Measurements from ENCODE around the gene PCDH15.

PCDH15 gene

GRCh38 chr10:54800741-54801421, at the start of gene PCDH15:
TSS of gene PCDH15 (minus strand) at chr10:54801231. CDS start at chr10:54664262, 136,969 bp downstream.
- DNase-seq = peak; percentile 0

DNA sequence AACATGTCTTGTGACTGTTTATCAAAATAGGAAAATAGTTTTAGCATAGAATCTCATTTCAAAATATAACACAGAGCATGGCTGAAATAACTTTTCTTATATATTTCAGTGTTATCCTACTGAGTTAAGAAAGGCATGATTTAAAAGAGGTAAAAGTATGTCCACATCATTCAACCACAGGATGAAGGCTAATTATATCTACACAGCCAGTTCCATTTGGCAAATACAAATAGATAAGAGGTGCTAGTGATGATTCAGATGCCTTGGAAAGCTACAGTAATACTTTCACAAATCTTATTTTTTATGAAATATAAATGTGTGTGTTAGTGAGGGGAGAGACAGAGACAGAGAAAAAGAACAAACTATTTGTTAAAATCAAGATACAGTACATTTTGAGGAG, 42.9 kb upstream of the PCDH15 start:
- DNase-seq = no peak

- DNase-seq = no peak
Observed at GRCh38 chr10:54843085-54843646, 42.1 kb upstream of the PCDH15 start.

- DNase-seq = no peak
Observed at GRCh38 chr10:54837479-54837878, 36.4 kb upstream of the PCDH15 start.

- DNase-seq = no peak
Observed at GRCh38 chr10:54833029-54833428, 32.0 kb upstream of the PCDH15 start.

DNA sequence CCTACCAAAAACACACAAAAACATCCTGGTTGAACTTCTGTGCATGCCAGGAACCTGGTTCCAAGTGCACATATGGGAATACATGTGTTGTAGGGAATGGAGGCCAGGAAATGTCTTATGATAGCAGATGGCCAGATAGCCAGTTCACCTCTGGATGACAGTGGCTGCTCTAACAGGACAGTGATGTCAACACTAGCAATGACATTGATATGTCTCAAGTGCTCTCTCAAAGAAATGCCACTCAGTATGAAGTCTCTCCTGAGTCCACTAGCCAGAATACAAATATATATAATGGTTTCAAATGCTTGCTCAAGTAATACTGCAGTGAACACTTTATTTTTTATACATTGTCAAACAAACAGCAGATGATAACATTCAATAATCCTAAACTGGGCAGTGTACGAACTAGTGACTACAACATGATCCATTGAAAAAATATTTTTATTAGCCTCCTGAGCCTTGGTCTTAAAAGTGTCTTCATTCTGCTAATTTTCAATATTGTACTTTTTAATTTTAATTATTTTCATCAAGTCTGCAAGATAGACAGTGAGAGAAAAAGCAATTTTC, 26.0 kb upstream of the PCDH15 start:
- no peak for DNase-seq

- DNase-seq = no peak
Observed at GRCh38 chr10:54815583-54815982, 14.6 kb upstream of the PCDH15 start.

- DNase-seq = no peak
Observed at GRCh38 chr10:54808186-54808935, 7.3 kb upstream of the PCDH15 start.

DNA sequence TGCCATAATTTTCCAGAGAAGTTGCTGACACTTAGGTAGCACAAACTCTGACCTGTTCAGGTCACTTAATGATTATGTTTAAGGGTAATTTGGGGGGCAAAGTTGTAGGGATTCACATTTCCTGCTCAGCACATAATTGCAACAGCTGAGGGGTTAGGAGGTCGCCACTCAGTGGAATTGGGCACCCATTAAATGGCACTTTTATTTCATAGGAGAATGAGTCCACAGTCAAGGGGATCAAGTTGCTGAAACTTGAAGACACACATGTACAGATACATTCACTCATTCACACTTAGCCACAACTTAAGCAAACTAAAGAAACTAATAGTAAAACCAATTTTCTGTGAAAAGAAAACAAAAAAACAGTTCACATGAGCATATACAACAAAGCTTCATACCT, 1.5 kb downstream of the PCDH15 start:
- DNase-seq = no peak

- DNase-seq = no peak
Observed at GRCh38 chr10:54797636-54798321, 3.3 kb downstream of the PCDH15 start.

DNA sequence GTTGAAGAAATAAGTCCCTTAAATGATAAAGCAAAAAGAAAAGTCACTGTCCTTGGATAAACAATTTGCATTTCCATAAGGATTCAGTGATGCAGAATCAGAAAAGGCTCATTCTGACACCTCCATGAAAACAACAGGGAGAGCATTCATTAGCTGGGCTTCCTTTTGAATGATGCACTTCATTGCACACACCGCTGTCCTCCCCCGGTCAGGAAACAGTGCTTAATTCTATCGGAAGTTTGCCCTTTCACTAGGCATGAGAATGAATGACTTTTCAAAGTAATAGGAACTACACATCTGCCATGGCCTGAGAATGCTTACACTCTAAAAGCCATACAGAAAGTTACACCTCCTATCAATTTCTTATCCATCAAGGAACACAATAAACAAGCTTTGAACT, 4.2 kb downstream of the PCDH15 start:
- DNase-seq = no peak

GRCh38 chr10:54776622-54777021, 24.4 kb downstream of the PCDH15 start:
- DNase-seq = no peak

- DNase-seq = no peak
Observed at GRCh38 chr10:54772468-54773122, 28.4 kb downstream of the PCDH15 start.

DNA sequence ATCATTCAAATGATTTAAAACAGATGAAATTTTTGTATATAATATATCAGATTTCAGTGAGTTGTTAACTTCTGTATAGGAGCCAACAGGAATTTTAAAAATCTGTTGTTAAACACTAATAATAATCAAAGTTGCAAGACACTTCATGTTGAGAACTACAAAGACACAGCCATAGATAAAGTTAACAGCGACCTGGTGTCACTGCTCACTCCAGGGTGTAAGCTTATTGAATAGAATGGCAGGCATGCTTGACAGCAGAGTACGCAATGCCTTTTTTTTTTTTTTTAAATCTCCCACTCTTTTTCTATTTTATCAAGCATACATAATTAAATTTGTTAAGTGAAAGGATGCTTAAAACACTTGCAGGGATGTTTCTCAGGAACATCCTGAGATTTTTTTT, 32.0 kb downstream of the PCDH15 start:
- DNase-seq = no peak

DNA sequence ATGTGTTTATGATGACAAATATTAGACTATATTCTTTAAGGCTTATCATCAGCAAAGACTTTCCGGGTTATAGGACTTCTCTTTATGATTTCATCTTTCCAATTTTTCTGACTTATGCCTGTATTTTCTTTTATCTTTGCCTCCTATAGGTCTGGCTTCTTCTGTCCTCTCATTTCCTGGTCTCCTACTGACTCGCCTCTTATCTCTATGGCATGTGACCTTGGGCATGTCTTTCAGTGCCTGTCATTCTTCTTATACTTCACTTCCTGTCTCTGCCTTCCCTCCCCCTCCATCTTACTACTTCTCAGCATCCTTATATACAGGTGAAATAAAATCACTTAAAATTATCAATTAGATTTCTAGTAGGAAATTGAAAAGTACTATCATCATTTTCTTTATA, 42.2 kb downstream of the PCDH15 start:
- DNase-seq = no peak

DNA sequence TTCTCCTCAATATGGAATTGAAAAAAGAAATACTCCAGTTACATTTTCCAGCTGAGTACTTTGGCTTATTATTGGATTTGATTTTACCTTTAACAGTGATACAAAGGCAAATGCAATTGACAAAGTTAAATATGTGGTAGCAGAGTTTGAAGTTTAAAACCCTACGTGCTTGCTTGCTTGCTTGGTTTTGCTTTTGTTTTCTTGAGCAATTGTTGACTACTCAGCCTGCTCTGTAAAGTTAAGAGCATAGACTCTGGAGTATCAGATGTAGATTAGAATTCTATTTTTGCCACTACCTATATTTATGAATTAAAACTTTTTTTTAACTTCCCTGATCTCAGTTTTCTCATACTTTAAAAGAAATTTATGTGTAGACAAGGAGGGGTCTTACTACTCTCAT, 51.4 kb downstream of the PCDH15 start:
- DNase-seq = no peak

- no peak for DNase-seq
Observed at GRCh38 chr10:54745436-54745835, 55.6 kb downstream of the PCDH15 start.

DNA sequence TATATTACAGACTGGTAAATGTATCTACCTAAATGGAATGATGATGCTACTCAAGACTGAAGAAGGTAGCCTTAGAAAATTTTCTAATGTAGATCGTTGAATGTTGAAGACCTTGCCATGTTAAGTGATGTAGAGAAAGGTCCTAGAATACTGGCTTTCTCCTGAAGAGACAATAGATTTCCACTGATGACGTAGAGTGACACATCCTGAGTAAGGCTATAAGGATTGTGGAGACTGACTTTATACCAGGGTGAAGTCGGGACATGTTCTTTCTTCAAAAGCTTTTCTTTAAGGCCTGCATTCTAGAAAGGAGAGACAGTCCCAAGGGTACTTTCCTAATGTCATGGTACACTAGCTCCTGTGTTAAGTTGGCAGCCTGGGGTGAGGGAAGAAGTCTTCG, 58.6 kb downstream of the PCDH15 start:
- no peak for DNase-seq

DNA sequence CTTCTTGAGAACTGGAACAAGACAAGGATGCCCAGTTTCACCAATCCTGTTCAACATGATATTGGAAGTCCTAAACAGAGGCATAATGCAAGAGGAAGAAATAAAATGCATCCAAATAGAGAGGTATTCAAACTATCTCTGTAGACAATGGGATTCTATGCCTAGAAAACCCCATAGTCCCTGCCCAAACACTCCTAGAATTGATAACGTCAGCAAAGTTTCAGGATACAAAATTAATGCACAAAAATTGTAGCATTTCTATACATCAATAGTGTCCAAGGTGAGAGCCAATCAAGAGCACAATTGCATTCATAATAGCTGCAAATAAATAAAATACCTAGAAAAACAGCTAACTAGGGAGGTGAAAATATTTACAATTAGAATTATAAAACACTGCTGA, 72.5 kb downstream of the PCDH15 start:
- DNase-seq = no peak

DNA sequence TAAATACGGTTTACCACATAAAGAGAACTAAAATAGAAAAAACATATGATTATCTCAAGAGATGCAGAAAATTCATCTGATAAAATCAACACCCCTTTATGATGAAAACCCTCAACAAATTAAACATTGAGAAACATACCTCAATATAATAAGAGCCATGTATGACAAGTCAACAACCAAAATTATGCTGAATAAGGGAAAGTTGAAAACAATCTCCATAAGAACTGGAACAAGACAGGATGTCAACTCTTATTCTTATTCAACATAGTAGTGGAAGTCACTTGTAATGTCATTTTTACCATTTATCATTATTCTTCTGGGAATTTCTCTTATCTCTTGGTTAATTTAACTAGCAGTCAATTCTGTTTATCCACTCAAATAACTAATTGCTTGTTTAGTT, 79.0 kb downstream of the PCDH15 start:
- no peak for DNase-seq

DNA sequence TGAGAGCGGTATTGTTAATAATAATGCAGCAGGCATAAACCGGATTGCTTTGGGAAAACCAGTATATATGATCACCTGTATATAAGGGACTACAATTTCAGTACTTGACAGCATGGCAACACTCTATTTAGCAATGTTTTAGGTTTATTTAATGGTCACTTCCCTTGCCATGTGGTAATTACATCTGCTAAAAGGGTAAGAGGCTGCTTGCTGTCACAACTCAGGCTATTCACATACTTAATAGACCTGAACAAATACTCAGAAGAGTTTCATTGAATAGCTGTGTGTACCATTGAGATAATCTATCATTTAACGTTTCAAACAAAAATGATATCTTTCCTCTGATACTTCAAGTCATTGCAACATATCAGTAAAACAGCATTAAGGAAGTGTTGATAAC, 90.1 kb downstream of the PCDH15 start:
- DNase-seq = no peak

- DNase-seq = no peak
Observed at GRCh38 chr10:54708591-54708990, 92.4 kb downstream of the PCDH15 start.

- no peak for DNase-seq
Observed at GRCh38 chr10:54708021-54708420, 93.0 kb downstream of the PCDH15 start.

All from NCI-H524 treated with DMSO at 0.1 percent for 48 hours (cell line).